Urothelium cell line (cell line): ENCODE data around the gene RAB36.

Source experiments
- DNase-seq: peaks from one replicate; pipeline ENCODE4 v3.0.0; 2011; ENCODE audit warnings: low spot score, mixed read lengths
- FAIRE-seq: peaks from 2 replicates; lab custom pipeline; 2011; peaks lifted over from hg19 to GRCh38; lab: Jason Lieb, UNC

The RAB36 gene

DNA sequence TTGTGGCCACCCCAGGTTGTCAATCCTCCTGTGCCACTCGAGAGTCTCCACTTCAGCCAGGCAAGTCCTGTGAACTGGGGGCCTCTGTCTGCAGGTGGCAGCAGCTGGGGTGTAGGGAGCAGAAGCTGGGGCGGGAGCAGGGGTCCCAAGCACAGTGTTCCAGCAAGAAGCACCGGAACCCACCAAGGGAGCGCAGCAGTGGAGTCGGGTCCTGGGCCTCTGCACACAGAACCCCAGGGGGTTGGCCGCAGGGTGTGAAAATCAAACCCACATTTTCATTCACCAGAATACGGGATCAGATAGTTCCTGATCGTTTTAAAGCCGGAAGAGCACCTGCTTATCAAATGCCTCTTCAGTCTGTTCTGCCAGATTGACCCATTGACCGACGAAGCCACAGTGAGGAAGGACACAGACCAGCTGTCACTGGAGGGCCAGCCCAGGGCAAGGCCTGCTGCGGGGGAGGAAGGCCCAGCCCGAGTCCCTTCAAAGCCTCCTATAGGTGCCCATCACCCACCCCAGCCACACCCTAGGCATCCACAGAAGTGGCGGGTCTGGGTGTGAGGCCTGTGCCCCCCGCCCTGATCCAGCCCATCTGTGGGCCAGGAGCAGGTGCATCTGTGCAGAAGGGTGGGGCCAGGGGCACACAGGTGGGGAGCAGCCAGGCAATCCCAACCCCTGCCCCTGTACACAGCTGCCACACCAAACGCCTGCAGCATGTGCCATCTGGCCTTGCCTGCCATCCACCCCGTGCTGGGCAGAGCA, 37.6 kb upstream of the RAB36 start:
- FAIRE-seq = no peak
- DNase-seq = no peak

DNA sequence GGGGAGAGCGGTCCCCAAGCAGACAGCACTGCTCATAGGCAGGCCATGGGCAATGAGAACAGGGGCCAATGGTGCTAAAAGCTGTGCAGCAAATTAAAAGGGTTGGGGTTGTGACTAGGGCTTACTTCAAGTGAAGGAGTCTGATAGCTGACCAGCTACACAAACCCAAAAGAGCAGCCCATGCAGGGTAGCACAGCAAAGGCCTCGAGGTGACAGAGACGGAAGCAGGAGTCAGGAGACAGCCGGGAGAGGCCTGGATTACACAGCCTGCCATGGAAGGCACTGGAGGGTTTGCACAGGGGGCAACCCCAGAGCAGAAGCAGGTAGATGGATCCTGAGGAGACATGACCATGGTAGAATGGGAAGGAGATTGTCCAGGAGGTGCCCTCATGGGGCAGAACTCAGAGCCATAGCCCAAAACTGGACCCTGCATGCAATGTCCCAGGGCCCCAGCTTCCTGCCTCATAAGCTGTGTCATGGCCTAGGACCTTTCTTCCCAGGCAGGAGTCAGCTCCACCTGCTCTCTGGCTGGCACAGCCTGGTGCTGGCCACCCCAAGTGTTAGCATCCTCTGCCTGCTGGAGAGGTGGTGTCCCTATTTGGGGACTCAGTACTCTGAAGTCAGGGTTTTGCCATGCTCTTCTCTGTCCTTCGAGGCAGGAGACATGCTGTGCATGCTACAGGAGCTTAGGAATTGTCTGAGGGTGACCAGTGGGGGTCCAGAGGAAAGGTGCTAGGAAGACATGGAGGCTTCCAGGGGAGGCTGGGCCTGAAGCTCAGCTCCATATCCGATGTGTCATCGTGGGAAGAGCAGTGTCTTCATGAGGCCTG, 36.8 kb upstream of the RAB36 start:
- DNase-seq (no peak), FAIRE-seq (no peak)

DNA sequence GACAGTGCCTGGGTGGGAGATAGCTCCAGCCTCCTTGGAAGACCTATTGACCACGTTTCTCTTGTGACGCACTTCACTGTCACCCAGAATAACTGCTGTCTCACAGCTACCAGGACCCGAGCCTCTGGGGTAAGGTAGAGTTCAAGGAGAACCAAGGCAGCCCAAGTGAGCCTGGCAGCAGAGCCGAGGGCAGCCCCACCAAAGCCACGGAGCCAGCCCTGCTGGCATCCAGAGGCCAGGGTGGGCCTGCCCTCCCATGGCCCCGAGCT, 36.3 kb upstream of the RAB36 start:
- DNase-seq (no peak), FAIRE-seq (no peak)

DNA sequence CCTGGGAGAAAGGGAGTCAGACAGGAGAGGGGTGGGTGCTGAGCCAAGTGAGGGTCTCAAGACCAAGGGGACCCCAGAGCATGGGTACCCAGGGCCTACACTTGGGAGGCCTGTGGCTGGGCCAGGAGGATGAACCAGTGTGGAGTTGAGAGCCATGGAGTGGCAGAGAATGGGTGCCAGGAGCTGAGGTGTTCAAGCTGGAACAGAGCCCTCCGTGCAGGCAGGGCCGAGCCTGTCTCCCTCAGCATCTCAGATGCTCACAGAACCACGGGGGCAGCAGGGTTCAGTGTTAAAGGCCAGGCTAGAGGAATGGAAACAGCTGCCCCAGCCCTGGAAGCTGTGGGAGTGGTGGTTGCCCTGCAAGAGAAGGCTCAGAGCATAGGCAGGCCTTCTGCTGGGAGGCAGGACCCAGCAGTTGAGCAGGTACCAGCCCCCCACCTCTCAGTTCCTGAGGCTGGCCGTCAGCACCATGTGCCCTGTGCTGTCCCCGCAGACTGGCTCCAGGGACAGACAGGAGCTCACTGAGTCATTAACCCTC, 35.8 kb upstream of the RAB36 start:
- DNase-seq (no peak), FAIRE-seq (no peak)

DNA sequence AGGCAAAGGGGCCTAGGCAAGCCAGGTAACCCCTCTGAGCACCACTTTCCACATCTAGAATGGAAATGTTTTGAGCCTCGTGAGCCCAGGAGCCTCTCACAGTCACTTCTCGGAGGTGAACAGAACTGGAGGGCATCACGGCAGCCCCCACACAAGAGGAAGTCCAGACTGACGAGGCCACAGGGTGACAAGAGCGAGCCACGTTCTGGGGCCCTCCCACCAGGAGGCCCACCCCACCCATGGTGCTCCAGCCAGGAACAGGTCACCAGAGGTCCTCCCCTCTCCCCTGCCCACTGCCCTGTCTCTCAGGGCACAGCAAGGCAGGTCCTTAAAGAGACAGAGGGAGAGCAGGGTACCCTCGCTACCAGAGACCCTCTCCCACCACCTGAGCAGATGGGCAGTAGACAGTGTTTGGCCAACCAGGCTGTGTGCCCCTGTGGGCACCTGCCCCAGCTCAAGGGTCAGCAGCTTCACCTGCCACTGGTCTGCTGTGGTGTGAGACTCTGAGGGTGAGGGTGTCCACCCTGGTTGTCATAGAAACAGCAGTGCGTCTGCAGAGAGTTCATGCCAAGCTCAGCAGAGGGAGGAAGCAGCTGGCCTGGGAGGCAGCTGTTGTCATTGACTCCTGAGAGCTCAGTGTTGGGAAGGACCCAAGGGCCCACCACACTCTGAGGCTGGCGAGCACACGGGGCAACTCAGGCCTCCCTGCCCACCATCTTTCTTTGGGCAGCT, 34.9 kb upstream of the RAB36 start:
- FAIRE-seq (peak; percentile 58), DNase-seq (no peak)

DNA sequence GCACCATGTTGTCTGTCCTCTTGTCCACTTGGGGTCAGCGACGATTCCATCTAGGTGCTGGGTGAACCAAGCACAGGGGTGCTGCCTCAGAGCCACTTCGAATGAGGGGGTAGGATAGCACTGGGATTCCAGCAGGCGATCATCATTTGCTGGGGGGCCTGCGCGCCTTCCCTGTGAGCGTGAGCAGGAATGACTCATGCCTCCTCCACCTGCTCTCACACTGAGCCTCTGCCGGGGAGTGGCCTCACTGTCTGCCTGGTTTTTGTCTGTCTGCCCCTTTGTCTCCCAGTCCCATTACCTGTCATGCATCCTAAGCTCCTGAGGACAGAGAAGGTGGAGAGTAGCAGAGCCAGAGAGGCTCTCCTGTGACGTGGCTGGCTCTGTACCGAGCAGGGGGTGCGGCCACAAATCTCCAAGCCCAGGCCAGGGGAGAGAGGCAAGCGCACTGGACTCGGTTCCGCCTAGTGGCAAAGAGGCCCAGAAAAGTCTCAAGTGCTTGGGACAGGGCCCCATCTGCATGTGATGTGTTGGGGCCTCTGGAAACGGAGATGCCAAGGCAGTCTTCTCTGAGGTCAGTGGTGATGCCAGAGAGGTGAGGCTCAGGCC, 34.3 kb upstream of the RAB36 start:
- peak; percentile 68 for DNase-seq
- FAIRE-seq = peak; percentile 92

DNA sequence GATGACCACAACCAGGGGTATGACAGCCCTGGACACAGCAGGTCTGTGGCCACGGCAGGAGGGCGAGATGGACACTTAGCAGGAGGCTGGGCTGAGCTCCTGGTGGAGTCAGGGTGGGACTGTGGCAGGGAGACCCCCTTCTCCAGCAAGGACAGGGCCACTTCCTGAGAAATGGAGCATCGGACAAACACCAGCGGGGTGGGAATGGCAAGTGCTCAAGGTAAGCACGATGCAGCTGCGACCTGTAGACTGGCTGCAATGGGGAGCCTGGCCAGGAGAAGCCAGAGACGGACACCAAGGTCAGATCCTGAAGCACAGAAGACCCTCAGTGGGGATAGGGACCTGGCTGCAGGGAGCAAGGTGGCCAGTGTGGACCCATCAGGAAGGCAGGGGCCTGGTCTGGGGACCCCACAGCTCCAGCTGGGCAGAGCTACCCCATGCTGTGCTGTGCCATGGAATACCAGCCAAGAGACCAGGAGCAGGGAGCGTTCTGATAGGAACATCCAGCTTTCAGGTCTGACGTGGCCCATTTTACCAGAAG, 32.7 kb upstream of the RAB36 start:
- DNase-seq (no peak), FAIRE-seq (no peak)

DNA sequence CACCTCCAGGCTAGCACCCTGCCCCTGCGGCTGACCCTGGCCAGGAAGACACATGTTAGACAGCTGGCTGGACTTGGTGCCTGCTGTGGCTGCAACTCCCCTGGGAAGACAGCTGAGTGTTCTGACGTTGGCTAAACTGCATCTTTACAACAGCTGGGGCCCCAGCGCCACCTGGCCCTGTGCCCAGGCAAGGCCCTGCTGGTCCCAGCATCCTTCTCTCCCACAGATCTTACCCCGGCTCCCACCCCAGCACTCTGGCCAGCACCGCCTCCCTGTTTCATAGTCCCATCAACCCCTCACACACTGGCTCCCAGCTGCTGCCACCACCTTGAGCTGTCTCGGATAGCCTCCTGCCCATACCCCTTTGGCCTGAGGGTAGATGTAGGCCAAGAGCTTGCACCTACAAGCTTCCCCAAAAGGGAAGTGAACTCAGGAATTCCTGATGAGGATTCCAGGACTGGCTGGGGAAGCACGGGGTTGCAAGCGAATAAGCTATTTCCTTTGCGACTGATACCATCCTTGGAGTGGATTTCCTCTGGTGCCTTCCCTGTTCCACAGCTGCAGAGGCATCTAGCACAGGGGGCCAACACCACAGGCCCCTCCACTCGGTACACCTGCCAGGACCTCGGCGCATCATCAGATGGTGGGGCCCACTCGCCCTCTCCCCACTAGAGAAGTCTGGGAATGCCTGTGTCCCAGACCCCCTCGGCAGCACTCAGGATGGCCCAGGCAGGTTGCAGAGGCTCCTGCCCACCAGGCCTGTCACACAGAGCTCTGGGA, 32.0 kb upstream of the RAB36 start:
- no peak for DNase-seq
- peak; percentile 72 for FAIRE-seq

DNA sequence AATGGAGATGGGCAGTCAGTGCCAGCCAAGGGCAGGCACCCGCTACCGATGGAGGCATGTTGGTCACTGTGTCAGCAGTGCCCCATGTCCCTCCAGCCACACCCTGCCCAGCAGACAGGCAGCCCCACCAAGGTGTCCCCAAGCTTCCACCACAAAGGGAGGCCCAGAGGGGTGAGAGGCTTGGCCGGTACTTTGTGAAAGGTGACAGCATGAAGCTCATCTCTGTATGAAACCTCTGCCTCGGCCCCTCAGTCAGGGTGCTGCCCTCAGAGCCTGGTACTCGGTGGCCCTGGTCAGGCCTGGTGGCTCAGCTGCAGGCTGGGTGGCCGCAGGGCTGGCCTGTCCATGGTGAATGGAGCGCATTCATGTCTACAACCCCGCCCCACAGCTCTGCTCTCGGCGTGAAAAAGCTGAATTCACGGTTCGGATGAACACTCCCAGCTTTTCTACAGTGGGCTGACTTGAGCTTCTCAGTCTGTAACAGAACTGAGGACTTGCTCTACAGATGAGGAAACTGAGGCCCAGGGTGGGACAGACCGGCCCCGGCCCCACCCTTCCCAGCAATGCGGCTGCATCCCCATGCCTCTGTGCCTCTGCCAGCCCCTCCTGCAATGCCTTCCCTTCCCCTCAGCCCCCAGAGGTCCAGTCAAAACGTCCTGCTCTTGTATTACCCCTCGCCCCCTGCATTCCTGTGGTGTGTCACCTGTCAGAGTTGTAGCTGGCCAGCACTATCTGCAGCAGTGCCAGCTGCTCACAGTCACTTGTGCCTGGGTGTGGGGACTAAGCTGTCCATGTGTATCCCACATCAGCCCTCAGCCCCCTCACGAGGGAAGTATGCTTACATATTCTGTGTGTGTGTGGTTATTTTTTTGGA, 31.2 kb upstream of the RAB36 start:
- DNase-seq (no peak), FAIRE-seq (no peak)

DNA sequence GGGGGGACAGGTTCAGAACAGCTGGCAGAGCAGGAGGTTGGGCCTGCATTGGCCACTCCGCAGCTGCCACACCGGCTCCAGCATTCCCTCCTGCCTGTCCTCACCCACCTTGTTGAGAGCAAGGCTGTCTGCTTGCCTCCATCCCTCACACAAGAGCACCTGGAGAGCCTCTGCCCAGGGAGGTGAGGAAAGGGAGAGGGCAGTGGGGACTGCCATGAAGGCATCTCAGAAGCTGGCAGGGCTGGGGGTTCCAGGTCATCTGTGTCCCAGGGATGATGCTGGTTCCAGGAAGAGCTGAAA, 30.6 kb upstream of the RAB36 start:
- DNase-seq (no peak), FAIRE-seq (no peak)

DNA sequence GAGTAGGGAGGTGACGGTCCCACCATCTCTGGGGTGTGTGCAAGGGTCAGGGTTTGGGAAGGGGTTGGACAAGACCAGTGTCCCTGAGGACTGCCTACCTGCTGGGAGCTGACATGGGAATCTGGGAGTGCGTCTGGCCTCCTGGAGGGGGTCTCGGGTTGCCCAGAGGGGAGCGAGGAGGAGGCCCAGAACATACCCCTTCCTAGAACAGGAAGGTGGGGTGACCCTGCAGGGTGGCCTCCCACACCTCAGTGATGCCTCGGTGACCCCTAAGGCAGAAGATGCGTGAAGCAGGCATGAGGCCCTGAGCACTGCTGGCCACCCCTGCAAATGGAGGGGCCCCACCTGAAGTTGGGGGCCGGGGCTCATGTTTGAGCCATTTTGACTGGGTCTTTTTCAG, 29.9 kb upstream of the RAB36 start:
- FAIRE-seq = no peak
- DNase-seq = no peak

DNA sequence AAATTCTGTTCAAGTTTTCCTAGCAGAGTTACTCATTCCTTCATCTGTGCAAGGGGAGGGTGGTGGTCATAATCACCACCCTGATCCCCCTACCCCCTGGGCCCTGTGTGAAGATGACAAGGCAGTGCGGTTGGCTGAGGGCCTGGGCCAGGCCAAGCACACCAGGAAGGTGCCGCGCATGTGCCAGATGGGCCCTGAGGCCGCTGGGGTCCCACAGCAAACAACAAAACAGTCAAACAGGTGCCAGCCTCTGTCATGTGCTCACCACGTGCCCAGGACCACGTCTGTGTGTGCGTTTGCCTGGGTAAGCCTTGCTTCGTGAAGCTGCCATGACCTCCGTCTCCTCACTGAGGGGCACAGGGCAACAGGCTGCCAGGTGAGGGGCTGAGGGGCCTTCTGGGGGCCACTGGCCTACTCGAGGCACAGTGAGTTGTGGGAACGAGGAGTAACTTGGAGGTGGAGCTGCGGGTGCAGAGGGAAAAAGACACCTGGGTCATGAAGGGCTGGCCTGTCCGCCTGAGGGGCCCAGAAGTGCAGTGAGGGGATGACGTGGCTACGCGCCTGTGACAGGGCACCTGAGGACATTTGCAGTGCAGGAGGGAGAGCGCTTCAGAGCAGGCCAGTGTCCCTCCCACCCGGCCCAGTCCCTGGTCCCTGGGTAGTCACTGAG, 29.3 kb upstream of the RAB36 start:
- DNase-seq (no peak), FAIRE-seq (peak; percentile 87)

DNA sequence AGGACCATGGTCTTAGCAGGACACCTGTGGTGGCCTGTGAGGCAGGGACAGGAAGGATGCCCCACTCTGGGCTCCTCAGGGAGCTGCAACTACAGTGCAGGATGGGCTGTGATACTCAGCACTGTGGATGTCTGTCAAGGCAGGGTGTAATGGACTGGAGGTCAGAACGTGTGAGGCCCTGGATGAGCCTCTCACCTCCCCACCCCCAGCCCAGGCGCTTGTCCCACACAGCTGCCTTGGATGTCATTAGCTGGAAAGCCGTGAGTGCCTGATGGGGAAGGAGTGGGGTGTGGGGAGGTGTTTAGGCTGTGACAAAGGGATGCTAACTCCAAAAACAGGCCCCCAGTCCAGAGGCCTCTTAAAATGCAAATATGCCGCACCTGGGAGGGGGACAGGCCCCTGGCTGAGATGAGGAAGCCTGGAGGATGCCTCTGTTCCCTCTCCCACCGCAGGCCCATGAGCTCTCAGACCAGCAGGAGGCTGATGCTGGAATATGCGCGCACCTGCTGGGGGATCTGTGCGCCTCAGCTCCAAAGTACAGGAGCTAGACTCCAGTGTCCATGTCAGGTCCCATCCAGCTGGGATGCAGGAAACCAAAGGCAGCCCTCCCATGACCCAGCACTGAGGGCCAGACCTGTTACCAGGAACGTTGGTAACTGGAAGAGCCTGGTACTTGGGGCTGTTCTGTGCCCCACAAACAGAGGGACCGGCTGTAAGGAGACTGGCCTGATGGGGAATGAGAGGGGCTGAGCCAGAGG, 28.6 kb upstream of the RAB36 start:
- FAIRE-seq = no peak
- DNase-seq = no peak

DNA sequence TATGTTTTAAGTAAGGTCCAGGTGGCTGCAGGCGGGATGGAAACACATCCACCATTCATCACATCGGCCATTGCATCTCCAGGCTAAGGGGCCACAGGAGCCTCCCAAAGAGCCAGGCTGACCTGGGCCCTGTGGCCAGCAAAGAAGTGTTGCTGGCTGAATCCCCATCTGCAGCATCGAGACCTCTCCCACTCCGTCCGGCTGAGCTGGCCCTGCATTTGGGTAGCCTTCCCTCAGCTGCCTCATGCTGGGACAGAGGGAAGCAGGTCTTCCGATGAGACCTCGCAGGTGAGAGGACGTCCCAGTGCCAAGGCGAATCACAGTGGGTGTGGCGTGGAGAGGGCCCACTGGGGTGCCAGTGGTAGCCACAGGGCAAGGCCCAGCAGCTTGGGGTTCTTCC, 28.0 kb upstream of the RAB36 start:
- no peak for DNase-seq
- no peak for FAIRE-seq

DNA sequence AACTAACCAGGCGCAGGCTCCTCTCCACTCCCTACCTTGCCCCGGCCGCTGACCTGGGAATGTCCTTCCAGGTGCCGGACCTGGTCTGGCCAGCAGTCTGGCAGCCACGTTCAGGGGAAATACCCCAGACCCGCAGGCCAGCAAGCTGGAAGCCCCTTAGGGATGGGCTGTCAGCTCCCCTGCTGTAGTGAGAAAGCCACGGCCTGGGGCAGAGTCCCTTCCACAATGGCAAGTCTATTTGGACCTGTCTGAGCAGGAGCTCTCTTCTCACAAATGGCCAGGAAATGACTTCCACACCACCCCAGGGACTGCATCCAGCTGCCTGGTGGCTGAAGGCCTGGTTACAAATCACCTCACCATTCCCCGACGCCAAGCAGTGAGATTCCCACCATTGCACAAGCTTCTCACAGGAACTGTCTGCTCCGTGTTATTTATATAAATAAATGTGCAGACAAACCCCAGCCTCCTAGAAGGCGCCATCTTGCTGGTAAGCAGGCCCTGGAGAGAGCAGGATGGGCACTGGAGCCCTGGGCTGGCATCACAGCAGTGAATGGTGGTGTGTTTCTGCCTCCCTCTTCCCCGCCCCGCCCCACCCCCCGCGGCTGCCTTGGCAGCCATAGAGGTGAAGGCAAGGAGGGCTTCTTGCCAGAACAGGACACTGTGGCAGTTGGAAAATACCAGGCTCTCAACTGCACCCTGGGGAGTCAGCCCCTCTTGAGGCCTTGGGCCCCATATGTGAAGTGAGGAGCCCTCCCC, 27.2 kb upstream of the RAB36 start:
- FAIRE-seq (peak; percentile 88), DNase-seq (no peak)

DNA sequence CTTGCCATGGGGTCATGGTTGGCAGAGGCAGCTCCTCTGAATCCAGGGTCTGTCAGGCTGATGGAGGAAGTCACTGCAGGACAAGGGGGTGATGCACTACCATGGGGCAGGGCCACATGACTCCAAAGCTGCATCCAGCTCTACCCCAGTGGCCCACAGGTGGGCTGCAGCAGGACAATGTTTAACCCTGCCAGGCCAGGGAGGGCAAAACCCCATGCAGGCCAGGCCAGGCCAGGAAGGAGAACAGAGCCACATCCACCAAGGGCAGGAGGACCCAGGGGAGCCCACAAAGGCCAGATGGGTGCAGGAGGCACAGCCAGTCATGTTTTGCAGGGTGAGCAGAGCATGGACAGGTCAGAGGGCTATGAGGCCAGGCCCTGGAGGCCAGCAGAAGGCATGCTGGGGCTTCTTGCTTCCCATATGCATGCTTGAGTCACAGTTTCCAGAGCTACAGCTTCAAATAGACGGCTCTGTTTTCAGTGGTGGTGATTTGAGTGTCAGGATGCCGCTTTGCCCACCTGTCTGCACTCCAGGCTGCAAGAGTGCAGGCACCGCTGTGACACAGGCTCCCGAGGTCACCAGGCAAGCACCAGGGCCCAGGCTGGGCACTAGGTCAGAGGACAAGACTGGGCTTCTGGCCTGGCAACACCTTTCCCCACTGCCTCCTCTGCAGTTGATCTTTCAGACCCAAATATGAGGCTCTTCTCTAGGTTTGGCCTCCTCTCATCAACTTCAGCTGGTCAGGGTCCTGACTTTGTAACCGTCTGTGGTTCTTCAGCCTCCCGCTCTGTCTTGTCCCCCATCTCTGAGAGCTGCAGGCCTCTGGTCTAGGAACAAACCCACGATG, 26.4 kb upstream of the RAB36 start:
- FAIRE-seq = no peak
- no peak for DNase-seq
